Activated naive CD8-positive, alpha-beta T cell (primary cell): ENCODE results near the gene COMMD9.
"Not testable (repeated sequence)": the region's sequence is repeated elsewhere in the genome, so short reads cannot be mapped to it uniquely, and the experiment has no call there.

ENCODE experiments used
- H3K27ac Mint-ChIP-seq: one replicate; pipeline ENCODE4 v1.8.0; 2021; ENCODE audit warnings: mixed read lengths
- H3K27me3 Mint-ChIP-seq: one replicate; pipeline ENCODE4 v1.8.0; 2021; ENCODE audit warnings: mixed read lengths
- H3K36me3 Mint-ChIP-seq: one replicate; pipeline ENCODE4 v1.8.0; 2021; ENCODE audit warnings: mixed read lengths
- H3K4me1 Mint-ChIP-seq: one replicate; pipeline ENCODE4 v1.8.0; 2021; ENCODE audit warnings: low read depth, mixed read lengths
- H3K4me3 Mint-ChIP-seq: one replicate; pipeline ENCODE4 v1.8.0; 2021; ENCODE audit warnings: mild to moderate bottlenecking, mixed read lengths
- H3K9me3 Mint-ChIP-seq: one replicate; pipeline ENCODE4 v1.8.0; 2021; ENCODE audit warnings: low read depth, mixed read lengths

COMMD9 gene

DNA sequence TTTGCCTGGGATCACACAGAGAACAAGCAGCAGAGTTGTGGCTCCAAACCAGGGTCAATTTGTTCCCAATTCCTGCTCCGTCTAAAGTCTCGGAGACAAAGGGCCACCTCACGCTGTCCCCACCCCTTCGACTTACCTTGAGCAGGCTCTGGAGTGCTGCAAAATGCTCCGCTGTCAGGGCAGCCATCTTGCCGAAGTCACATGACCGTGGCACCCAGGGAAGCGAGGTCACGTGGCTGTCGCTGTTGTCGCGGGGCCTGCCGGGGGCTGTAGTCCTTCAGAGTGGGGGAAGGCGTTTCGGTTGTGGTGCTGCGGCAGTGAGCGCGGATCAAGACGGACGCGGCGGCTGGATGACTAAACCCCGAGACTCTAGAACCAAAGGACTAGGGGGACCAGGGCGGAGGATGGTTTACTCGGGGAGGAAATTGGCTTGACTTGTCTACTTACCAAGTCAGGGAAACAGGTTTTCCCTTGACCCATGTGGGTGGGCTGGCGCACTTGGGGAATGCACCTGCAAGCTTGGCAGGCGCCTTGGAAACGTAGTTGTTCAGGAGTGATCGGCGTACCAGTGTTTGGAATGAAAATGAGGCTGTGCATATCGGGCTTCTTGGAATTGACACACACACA lies at the start of gene COMMD9:
COMMD9 (minus strand) TSS at position 199 of the 627 bp plus-strand sequence; CDS start at position 187, 12 bp downstream.
- peaks cover 42% of the 10 kb centered on the region for H3K4me1 Mint-ChIP-seq
- no peaks in the 10 kb centered on the region for H3K36me3 Mint-ChIP-seq
- peak within 1 kb of the TSS; percentile 91 for H3K27ac Mint-ChIP-seq
- H3K27me3 Mint-ChIP-seq = no peaks in the 10 kb centered on the region
- H3K4me3 Mint-ChIP-seq = peak within 1 kb of the TSS; percentile 98
- no peaks in the 10 kb centered on the region for H3K9me3 Mint-ChIP-seq

DNA sequence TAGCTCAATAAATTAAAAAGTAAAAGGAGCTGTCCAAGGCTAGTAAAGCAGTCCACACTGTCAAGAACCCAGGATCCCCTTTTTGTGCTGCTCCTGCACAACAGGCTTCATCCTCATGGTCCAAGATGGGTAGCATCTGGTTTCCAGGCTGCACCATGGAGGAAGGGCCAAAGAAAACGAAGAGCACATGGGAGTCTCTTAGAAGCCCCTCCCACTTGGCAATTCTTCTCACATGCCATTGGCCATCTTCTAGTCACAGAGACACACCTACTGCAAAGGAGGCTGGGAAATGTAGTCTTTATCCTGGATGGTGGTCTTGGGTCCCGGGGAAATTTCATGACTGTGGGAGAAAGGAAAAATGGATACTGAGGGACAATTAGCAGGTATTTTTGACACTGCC lies 44.7 kb upstream of the COMMD9 start:
- H3K36me3 Mint-ChIP-seq = no peaks in the 10 kb centered on the region
- no peaks in the 10 kb centered on the region for H3K9me3 Mint-ChIP-seq
- H3K4me3 Mint-ChIP-seq = no peak overlapping the region
- no peaks in the 10 kb centered on the region for H3K4me1 Mint-ChIP-seq
- H3K27ac Mint-ChIP-seq = no peak overlapping the region
- peaks cover 13% of the 10 kb centered on the region for H3K27me3 Mint-ChIP-seq

GRCh38 chr11:36333468-36333867 lies 44.2 kb upstream of the COMMD9 start:
- H3K9me3 Mint-ChIP-seq = no peaks in the 10 kb centered on the region
- no peaks in the 10 kb centered on the region for H3K36me3 Mint-ChIP-seq
- H3K27ac Mint-ChIP-seq = no peak overlapping the region
- no peak overlapping the region for H3K4me3 Mint-ChIP-seq
- H3K4me1 Mint-ChIP-seq = no peaks in the 10 kb centered on the region
- peaks cover 13% of the 10 kb centered on the region for H3K27me3 Mint-ChIP-seq

GRCh38 chr11:36330411-36330810 lies 41.2 kb upstream of the COMMD9 start:
- Mint-ChIP-seq H3K4me3 (no peak overlapping the region), H3K36me3 (no peaks in the 10 kb centered on the region), H3K4me1 (no peaks in the 10 kb centered on the region), H3K9me3 (no peaks in the 10 kb centered on the region), H3K27ac (no peak overlapping the region), H3K27me3 (peaks cover 10% of the 10 kb centered on the region)

- H3K4me1 Mint-ChIP-seq = no peaks in the 10 kb centered on the region
- no peaks in the 10 kb centered on the region for H3K36me3 Mint-ChIP-seq
- H3K9me3 Mint-ChIP-seq = no peaks in the 10 kb centered on the region
- no peak overlapping the region for H3K27ac Mint-ChIP-seq
- no peak overlapping the region for H3K4me3 Mint-ChIP-seq
- peaks cover 10% of the 10 kb centered on the region for H3K27me3 Mint-ChIP-seq
These were observed 39.9 kb upstream of the COMMD9 start for GRCh38 chr11:36328966-36329673.

- Mint-ChIP-seq H3K4me1 (no peaks in the 10 kb centered on the region), H3K9me3 (no peaks in the 10 kb centered on the region), H3K27ac (no peak overlapping the region), H3K4me3 (no peak overlapping the region), H3K36me3 (no peaks in the 10 kb centered on the region), H3K27me3 (peaks cover 9% of the 10 kb centered on the region)
These were observed 37.5 kb upstream of the COMMD9 start for GRCh38 chr11:36326524-36327419.

GRCh38 chr11:36325403-36325802 lies 36.2 kb upstream of the COMMD9 start:
- not testable (repeated sequence) for H3K27ac Mint-ChIP-seq, H3K9me3 Mint-ChIP-seq, H3K4me3 Mint-ChIP-seq, H3K36me3 Mint-ChIP-seq, H3K4me1 Mint-ChIP-seq, H3K27me3 Mint-ChIP-seq

GRCh38 chr11:36324956-36325355 lies 35.7 kb upstream of the COMMD9 start:
- H3K4me1 Mint-ChIP-seq, H3K4me3 Mint-ChIP-seq, H3K27me3 Mint-ChIP-seq, H3K27ac Mint-ChIP-seq, H3K36me3 Mint-ChIP-seq, H3K9me3 Mint-ChIP-seq: not testable (repeated sequence)

DNA sequence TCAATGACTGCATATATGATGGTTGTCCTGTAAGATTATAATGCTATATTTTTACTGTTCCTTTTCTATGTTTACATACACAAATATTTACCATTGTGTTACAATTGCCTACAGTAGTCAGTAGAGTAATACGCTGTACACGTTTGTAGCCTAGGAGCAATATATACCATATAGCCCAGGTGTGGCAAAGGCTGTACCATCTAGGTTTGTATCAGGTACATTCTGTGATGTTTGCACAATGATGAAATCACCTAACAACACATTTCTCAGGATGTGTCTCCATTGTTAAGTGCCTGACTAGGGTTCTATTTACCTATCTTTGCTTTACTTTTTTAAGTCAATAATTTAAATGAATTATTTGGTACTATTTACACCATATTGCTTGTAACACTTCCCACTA lies 28.8 kb upstream of the COMMD9 start:
- peaks cover 10% of the 10 kb centered on the region for H3K27me3 Mint-ChIP-seq
- H3K27ac Mint-ChIP-seq = no peak overlapping the region
- H3K4me1 Mint-ChIP-seq = no peaks in the 10 kb centered on the region
- H3K36me3 Mint-ChIP-seq = no peaks in the 10 kb centered on the region
- H3K4me3 Mint-ChIP-seq = no peak overlapping the region
- H3K9me3 Mint-ChIP-seq = no peaks in the 10 kb centered on the region

- Mint-ChIP-seq H3K4me1 (no peaks in the 10 kb centered on the region), H3K4me3 (no peak overlapping the region), H3K9me3 (no peaks in the 10 kb centered on the region), H3K27ac (no peak overlapping the region), H3K36me3 (no peaks in the 10 kb centered on the region), H3K27me3 (peaks cover 14% of the 10 kb centered on the region)
These were observed 26.8 kb upstream of the COMMD9 start for GRCh38 chr11:36316049-36316448.

GRCh38 chr11:36314434-36314767 lies 25.2 kb upstream of the COMMD9 start:
- no peaks in the 10 kb centered on the region for H3K36me3 Mint-ChIP-seq
- H3K27me3 Mint-ChIP-seq = peaks cover 16% of the 10 kb centered on the region
- no peaks in the 10 kb centered on the region for H3K4me1 Mint-ChIP-seq
- H3K27ac Mint-ChIP-seq = no peak overlapping the region
- H3K4me3 Mint-ChIP-seq = no peak overlapping the region
- H3K9me3 Mint-ChIP-seq = no peaks in the 10 kb centered on the region

DNA sequence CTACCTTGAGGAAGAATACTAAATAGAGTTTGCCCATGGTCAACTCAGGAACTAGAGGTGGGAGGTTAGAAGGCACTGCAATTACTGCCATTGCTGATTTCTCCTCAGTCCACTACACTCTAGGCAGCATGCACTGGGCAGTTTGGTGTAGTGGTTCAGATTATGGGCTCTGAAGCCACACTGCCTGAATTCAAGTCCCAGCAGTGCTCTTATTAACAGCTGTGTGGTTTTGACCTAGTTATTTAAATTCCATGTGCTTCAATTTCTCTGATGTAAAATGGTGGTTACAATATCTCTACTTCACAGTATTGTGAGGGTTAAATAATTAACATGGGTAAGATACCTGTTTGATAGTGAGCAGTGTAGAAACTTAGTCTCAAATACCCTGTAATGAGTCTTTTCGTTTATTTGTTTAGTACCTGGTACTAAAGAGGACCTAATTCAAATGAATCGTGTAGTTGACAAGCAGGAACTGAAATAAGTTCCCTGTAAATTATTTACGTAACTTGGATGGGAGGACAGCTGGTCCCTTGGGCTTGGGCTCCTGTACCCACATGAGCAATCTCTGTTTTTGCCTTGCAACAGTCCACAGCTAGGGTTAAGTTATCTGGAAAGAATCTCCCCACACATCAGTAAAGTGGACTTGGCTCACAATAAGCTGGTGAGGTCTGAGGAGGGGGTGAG lies 24.7 kb upstream of the COMMD9 start:
- no peaks in the 10 kb centered on the region for H3K4me1 Mint-ChIP-seq
- no peaks in the 10 kb centered on the region for H3K36me3 Mint-ChIP-seq
- no peaks in the 10 kb centered on the region for H3K9me3 Mint-ChIP-seq
- H3K27me3 Mint-ChIP-seq = peaks cover 18% of the 10 kb centered on the region
- no peak overlapping the region for H3K4me3 Mint-ChIP-seq
- H3K27ac Mint-ChIP-seq = no peak overlapping the region

GRCh38 chr11:36312611-36313472 lies 23.6 kb upstream of the COMMD9 start:
- Mint-ChIP-seq H3K4me1 (no peaks in the 10 kb centered on the region), H3K27me3 (peaks cover 22% of the 10 kb centered on the region), H3K36me3 (no peaks in the 10 kb centered on the region), H3K9me3 (no peaks in the 10 kb centered on the region), H3K4me3 (no peak overlapping the region), H3K27ac (no peak overlapping the region)

- Mint-ChIP-seq H3K4me3 (no peak overlapping the region), H3K4me1 (no peaks in the 10 kb centered on the region), H3K27ac (no peak overlapping the region), H3K27me3 (peaks cover 24% of the 10 kb centered on the region), H3K9me3 (no peaks in the 10 kb centered on the region), H3K36me3 (no peaks in the 10 kb centered on the region)
These were observed 22.8 kb upstream of the COMMD9 start for GRCh38 chr11:36311926-36312595.
